ENCODE measurements around the gene ASIC3. TPM values are rescaled to one million over a fixed set of nuclear protein-coding genes. Genes with fewer than 3 reads are reported as not detected.

Gene ASIC3
- polyA plus RNA-seq, 2 of the 4 experiments (the other 2 are of a cell fraction) = 4.1 to 9.8 TPM

DNA sequence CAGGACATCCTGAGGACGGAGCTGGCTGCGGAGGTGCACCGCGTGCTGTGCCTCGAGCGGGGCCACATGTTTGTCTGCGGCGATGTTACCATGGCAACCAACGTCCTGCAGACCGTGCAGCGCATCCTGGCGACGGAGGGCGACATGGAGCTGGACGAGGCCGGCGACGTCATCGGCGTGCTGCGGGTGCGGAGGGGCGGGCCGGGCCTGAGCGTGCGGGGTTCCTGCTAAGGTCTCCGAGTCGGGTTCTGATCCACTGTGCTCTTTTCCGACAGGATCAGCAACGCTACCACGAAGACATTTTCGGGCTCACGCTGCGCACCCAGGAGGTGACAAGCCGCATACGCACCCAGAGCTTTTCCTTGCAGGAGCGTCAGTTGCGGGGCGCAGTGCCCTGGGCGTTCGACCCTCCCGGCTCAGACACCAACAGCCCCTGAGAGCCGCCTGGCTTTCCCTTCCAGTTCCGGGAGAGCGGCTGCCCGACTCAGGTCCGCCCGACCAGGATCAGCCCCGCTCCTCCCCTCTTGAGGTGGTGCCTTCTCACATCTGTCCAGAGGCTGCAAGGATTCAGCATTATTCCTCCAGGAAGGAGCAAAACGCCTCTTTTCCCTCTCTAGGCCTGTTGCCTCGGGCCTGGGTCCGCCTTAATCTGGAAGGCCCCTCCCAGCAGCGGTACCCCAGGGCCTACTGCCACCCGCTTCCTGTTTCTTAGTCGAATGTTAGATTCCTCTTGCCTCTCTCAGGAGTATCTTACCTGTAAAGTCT is 34.4 kb upstream of the ASIC3 start:
- Histone ChIP-seq H3K9me3 (no peaks in the 10 kb centered on the region), H3K4me3 (no peak overlapping the region), H3K27ac (no peak overlapping the region), H3K4me1 (peaks cover 29% of the 10 kb centered on the region; the same call in 2 of the 3 replicates), H3K4me2 (no peak overlapping the region)
- 88% methylated on average over 40 of the region's 55 CpGs for WGBS (ENCODE audit: missing lambda C conversion rate)
- POLR2A ChIA-PET = interaction anchor here (0.6 kb wide), 1 partner anchor 96 kb away, joined by 5 read pairs; no protein-coding TSS in a partner anchor
- DNase-seq (ENCODE audit: low read depth in 1 of 2, low spot score in 1 of 2) (no peak), ATAC-seq (no peak), FAIRE-seq (no peak)
- no peak for TF ChIP-seq NFE2L2 (conservative IDR thresholded peaks at IDR 0.05; ENCODE audit: low read length)
- TF ChIP-seq RAD21 (conservative IDR thresholded peaks at IDR 0.05 in 1 of 2, IDR thresholded peaks at IDR 0.05 in 1 of 2) = no peak
- TF ChIP-seq PHF8 (IDR thresholded peaks at IDR 0.05; ENCODE audit: borderline replicate concordance, low read depth) = no peak
- TF ChIP-seq HOXA7 (CRISPR knock-in tag; IDR thresholded peaks at IDR 0.05) = no peak
- no peak for TF ChIP-seq FOSL2 (IDR thresholded peaks at IDR 0.05)
- TF ChIP-seq FOSL2 (CRISPR knock-in tag; IDR thresholded peaks at IDR 0.05) = no peak
- no peak for TF ChIP-seq GATA3 (IDR thresholded peaks at IDR 0.05; ENCODE audit: borderline replicate concordance)
- no peak for TF ChIP-seq REST (IDR thresholded peaks at IDR 0.05)
- TF ChIP-seq FOSB (CRISPR knock-in tag; IDR thresholded peaks at IDR 0.05) = no peak
- no peak for TF ChIP-seq TFCP2L1 (CRISPR knock-in tag; IDR thresholded peaks at IDR 0.05)
- TF ChIP-seq RARB (CRISPR knock-in tag; IDR thresholded peaks at IDR 0.05) = no peak
- no peak for TF ChIP-seq EHMT2 (IDR thresholded peaks at IDR 0.05; ENCODE audit: low read depth)
- no peak for TF ChIP-seq POLR2AphosphoS2 (conservative IDR thresholded peaks at IDR 0.05; ENCODE audit: low read length)
- no peak for TF ChIP-seq E2F6 (IDR thresholded peaks at IDR 0.05; ENCODE audit: borderline replicate concordance, low read depth)
- CTCF ChIA-PET = interaction anchor here (0.6 to 1.9 kb wide), 9 partner anchors 10 to 726 kb away, joined by 3 to 10 read pairs (median 4); partner anchors contain the start of genes ATG9B and NOS3

DNA sequence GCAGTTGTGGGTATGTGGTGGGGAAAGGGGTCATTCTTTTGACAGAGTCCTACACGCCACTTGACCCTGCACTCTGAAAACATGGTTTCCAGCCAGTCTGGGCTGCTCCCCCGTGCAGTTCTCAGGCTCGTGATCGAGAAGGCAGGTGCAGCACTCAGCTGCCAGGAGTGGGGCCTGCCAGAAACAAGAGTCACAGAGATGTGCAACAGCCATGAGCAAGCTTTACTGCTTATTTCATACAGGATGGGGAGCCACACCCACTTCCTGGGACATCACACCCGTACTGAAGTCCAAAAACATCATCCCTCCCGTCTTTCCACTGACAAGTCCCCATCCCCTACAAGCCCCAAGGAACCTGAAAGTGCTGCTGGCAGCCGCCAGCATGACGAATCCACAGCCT is 33.4 kb upstream of the ASIC3 start:
- Histone ChIP-seq H3K27ac (no peak overlapping the region), H3K9me3 (no peaks in the 10 kb centered on the region), H3K4me3 (no peak overlapping the region), H3K4me1 (peaks cover 24% of the 10 kb centered on the region; the same call in 2 of the 3 replicates), H3K4me2 (no peak overlapping the region)
- POLR2A ChIA-PET = no interaction called here
- no peak for ATAC-seq
- CTCF ChIA-PET = interaction anchor here (0.6 to 5.7 kb wide), 9 partner anchors 13 to 730 kb away, joined by 3 to 25 read pairs (median 3); partner anchors contain the start of genes ABCB8 and NOS3
- FAIRE-seq = no peak
- TF ChIP-seq GATA3 (IDR thresholded peaks at IDR 0.05; ENCODE audit: borderline replicate concordance) = no peak
- TF ChIP-seq JUN (IDR thresholded peaks at IDR 0.05) = no peak
- TF ChIP-seq, protein P1, sequence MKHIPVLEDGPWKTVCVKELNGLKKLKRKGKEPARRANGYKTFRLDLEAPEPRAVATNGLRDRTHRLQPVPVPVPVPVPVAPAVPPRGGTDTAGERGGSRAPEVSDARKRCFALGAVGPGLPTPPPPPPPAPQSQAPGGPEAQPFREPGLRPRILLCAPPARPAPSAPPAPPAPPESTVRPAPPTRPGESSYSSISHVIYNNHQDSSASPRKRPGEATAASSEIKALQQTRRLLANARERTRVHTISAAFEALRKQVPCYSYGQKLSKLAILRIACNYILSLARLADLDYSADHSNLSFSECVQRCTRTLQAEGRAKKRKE (CRISPR knock-in tag; IDR thresholded peaks at IDR 0.05; ENCODE audit: low read depth) = no peak
- TF ChIP-seq RAD21 (conservative IDR thresholded peaks at IDR 0.05 in 1 of 2, IDR thresholded peaks at IDR 0.05 in 1 of 2) = no peak
- TF ChIP-seq PHF8 (IDR thresholded peaks at IDR 0.05; ENCODE audit: borderline replicate concordance, low read depth) = no peak
- TF ChIP-seq FOSL2 (IDR thresholded peaks at IDR 0.05) = no peak
- TF ChIP-seq FOSL2 (CRISPR knock-in tag; IDR thresholded peaks at IDR 0.05) = no peak
- no peak for TF ChIP-seq HOXA7 (CRISPR knock-in tag; IDR thresholded peaks at IDR 0.05)
- TF ChIP-seq HEYL (CRISPR knock-in tag; IDR thresholded peaks at IDR 0.05) = no peak
- no peak for TF ChIP-seq EHF (CRISPR knock-in tag; IDR thresholded peaks at IDR 0.05)
- TF ChIP-seq KDM5A (IDR thresholded peaks at IDR 0.05) = no peak
- TF ChIP-seq NR3C1 (IDR thresholded peaks at IDR 0.05) = no peak
- TF ChIP-seq, protein P2, sequence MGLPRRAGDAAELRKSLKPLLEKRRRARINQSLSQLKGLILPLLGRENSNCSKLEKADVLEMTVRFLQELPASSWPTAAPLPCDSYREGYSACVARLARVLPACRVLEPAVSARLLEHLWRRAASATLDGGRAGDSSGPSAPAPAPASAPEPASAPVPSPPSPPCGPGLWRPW (IDR thresholded peaks at IDR 0.05) = no peak
- no peak for TF ChIP-seq ZFP36 (IDR thresholded peaks at IDR 0.05; ENCODE audit: borderline replicate concordance, partially characterized antibody)
- TF ChIP-seq CHD4 (IDR thresholded peaks at IDR 0.05; ENCODE audit: borderline replicate concordance) = no peak
- DNase-seq (ENCODE audit: low read depth in 1 of 2, low spot score in 1 of 2) = no peak
- 68% methylated on average over 8 of the region's 8 CpGs for WGBS (ENCODE audit: missing lambda C conversion rate)

Data from A549 (cell line).